WTC11 (cell line): ENCODE measurements around the gene TEKTIP1. TPM values are rescaled to one million over a fixed set of nuclear protein-coding genes. Genes with fewer than 3 reads are reported as not detected.

ENCODE experiments used
- ATF3 ChIP-seq: sonication (generic); formaldehyde crosslinking; conservative IDR thresholded peaks from 2 replicates; pipeline ENCODE4 v1.8.1; 2022; ENCODE audit warnings: mild to moderate bottlenecking, missing genetic modification reagents
- ATF6 ChIP-seq: sonication (generic); formaldehyde crosslinking; IDR thresholded peaks from 2 replicates; pipeline ENCODE4 v1.8.1; 2023; ENCODE audit warnings: mild to moderate bottlenecking, missing genetic modification reagents
- ELF4 ChIP-seq: sonication (generic); formaldehyde crosslinking; IDR thresholded peaks from 2 replicates; pipeline ENCODE4 v1.8.1; 2022; ENCODE audit warnings: low read depth, mild to moderate bottlenecking, moderate library complexity, missing genetic modification reagents
- FOXP1 ChIP-seq: sonication (generic); formaldehyde crosslinking; IDR thresholded peaks from 2 replicates; pipeline ENCODE4 v1.8.0; 2022; ENCODE audit warnings: missing genetic modification reagents, mild to moderate bottlenecking, moderate library complexity, borderline replicate concordance
- HMGA2 ChIP-seq: fragments of 250-450 bp; sonication (Bioruptor Pico); IDR thresholded peaks from 2 replicates; pipeline ENCODE4 v1.4.0; 2021; ENCODE audit warnings: mild to moderate bottlenecking, moderate library complexity
- NR1H2 ChIP-seq: sonication (generic); formaldehyde crosslinking; IDR thresholded peaks from 2 replicates; pipeline ENCODE4 v1.9.0; 2021; ENCODE audit warnings: mild to moderate bottlenecking, moderate library complexity, missing genetic modification reagents
- PRDM15 ChIP-seq: sonication (generic); formaldehyde crosslinking; IDR thresholded peaks from 2 replicates; pipeline ENCODE4 v1.8.0; 2022; ENCODE audit warnings: missing genetic modification reagents
- RELA ChIP-seq: sonication (generic); formaldehyde crosslinking; IDR thresholded peaks from 2 replicates; pipeline ENCODE4 v1.8.1; 2022; ENCODE audit warnings: missing genetic modification reagents, mild to moderate bottlenecking, borderline replicate concordance
- SOX15 ChIP-seq: fragments of 250-450 bp; sonication (Bioruptor Pico); IDR thresholded peaks from 2 replicates; pipeline ENCODE4 v1.9.0; 2021; ENCODE audit warnings: mild to moderate bottlenecking
- SP1 ChIP-seq: sonication (generic); formaldehyde crosslinking; conservative IDR thresholded peaks from 2 replicates; pipeline ENCODE4 v1.8.1; 2022; ENCODE audit warnings: missing genetic modification reagents
- ZNF281 ChIP-seq: sonication (generic); formaldehyde crosslinking; IDR thresholded peaks from 2 replicates; pipeline ENCODE4 v1.8.0; 2023; ENCODE audit warnings: mild to moderate bottlenecking, missing genetic modification reagents
- ZNF416 ChIP-seq: fragments of 250-450 bp; sonication (Bioruptor Pico); IDR thresholded peaks from 2 replicates; pipeline ENCODE4 v1.9.0; 2021; ENCODE audit warnings: mild to moderate bottlenecking, inconsistent platforms
- total RNA-seq: library from RNA; stranded (reverse); gene quantifications from 3 replicates; pipeline ENCODE4 v1.2.3, GENCODE V29; 2021
- TF ChIP-seq, protein P1 (sequence below): fragments of 250-450 bp; sonication (Bioruptor Pico); IDR thresholded peaks from 2 replicates; pipeline ENCODE4 v1.9.0; 2021; ENCODE audit warnings: moderate library complexity, mild to moderate bottlenecking, inconsistent platforms, borderline replicate concordance
- TF ChIP-seq, protein P2 (sequence below): fragments of 250-450 bp; sonication (Bioruptor Pico); IDR thresholded peaks from 2 replicates; pipeline ENCODE4 v1.9.0; 2021; ENCODE audit warnings: mild to moderate bottlenecking
- TF ChIP-seq, protein P3 (sequence below): sonication (generic); formaldehyde crosslinking; IDR thresholded peaks from 2 replicates; pipeline ENCODE4 v1.8.1; 2022; ENCODE audit warnings: missing genetic modification reagents, borderline replicate concordance

TEKTIP1 gene
- total RNA-seq, 1 experiment from 2014 or later = 6.3 TPM

DNA sequence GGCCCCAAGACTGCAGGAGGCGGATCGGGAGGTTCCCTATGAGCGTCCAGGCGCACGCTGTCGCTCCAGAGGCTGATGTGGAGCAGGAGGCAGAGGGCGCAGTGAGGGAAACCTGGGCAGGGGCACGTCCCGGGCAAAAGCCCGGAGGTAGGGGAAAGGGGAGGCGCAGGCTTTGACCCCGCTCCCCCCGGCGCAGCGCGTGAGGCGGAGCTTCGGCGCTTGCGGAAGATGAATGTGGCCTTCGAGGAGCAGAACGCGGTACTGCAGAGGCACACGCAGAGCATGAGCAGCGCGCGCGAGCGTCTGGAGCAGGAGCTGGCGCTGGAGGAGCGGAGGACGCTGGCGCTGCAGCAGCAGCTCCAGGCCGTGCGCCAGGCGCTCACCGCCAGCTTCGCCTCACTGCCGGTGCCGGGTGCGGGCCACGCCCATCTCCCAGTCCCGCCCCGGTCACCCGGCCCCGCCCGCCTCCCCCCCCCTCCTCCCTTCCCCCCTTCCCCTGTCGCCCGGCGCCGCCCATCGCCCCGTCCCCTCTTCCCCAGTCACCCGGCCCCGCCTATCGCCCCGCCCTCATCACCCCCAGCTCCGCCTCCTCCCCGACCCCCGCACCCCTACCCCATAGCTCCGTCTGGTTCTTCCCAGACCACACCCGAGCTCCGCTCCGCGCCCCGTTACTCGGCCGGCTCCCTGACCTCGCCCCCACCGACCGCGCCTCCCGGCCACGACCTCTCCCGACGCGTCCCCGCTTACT lies 37.9 kb downstream of the TEKTIP1 start (continued):
- TF ChIP-seq, protein P1, sequence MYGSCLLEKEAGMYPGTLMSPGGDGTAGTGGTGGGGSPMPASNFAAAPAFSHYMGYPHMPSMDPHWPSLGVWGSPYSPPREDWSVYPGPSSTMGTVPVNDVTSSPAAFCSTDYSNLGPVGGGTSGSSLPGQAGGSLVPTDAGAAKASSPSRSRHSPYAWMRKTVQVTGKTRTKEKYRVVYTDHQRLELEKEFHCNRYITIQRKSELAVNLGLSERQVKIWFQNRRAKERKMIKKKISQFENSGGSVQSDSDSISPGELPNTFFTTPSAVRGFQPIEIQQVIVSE (CRISPR knock-in tag) = no peak
- no peak for TF ChIP-seq NR1H2 (CRISPR knock-in tag)
- TF ChIP-seq ZNF281 (CRISPR knock-in tag) = no peak
- TF ChIP-seq FOXP1 = peak; percentile 68; the same call in 1 of the 2 replicates
- TF ChIP-seq ATF3 (CRISPR knock-in tag) = no peak
- no peak for TF ChIP-seq HMGA2 (CRISPR knock-in tag)
- TF ChIP-seq ATF6 (CRISPR knock-in tag) = no peak
- TF ChIP-seq RELA (CRISPR knock-in tag) = no peak
- TF ChIP-seq, protein P2, sequence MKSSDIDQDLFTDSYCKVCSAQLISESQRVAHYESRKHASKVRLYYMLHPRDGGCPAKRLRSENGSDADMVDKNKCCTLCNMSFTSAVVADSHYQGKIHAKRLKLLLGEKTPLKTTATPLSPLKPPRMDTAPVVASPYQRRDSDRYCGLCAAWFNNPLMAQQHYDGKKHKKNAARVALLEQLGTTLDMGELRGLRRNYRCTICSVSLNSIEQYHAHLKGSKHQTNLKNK (CRISPR knock-in tag) = no peak
- TF ChIP-seq, protein P3, sequence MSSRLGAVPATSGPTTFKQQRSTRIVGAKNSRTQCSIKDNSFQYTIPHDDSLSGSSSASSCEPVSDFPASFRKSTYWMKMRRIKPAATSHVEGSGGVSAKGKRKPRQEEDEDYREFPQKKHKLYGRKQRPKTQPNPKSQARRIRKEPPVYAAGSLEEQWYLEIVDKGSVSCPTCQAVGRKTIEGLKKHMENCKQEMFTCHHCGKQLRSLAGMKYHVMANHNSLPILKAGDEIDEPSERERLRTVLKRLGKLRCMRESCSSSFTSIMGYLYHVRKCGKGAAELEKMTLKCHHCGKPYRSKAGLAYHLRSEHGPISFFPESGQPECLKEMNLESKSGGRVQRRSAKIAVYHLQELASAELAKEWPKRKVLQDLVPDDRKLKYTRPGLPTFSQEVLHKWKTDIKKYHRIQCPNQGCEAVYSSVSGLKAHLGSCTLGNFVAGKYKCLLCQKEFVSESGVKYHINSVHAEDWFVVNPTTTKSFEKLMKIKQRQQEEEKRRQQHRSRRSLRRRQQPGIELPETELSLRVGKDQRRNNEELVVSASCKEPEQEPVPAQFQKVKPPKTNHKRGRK = no peak
- no peak for TF ChIP-seq SOX15
- TF ChIP-seq SP1 (CRISPR knock-in tag) = peak; percentile 66
- no peak for TF ChIP-seq ELF4 (CRISPR knock-in tag)
- 0 out of 2 replicates have a peak, but pooled peaks have one; percentile 55 for TF ChIP-seq ZNF416 (CRISPR knock-in tag)
- TF ChIP-seq PRDM15 (CRISPR knock-in tag) = peak; percentile 92
